Measurements from ENCODE around the gene POLR3H.

POLR3H gene

GRCh38 chr22:41481131-41481830 lies 63.0 kb downstream of the POLR3H start:
- TF ChIP-seq POLR2AphosphoS5 (IDR thresholded peaks at IDR 0.05; ENCODE audit: low read depth, low read length), result no peak
- TF ChIP-seq PAX5 (IDR thresholded peaks at IDR 0.05; ENCODE audit: insufficient read depth, low read length, severe bottlenecking), result no peak
- no peak for TF ChIP-seq TAF1 (IDR thresholded peaks at IDR 0.05; ENCODE audit: low read depth, low read length)
- TF ChIP-seq SPI1 (IDR thresholded peaks at IDR 0.05; ENCODE audit: low read depth, low read length), result no peak
- TF ChIP-seq POU2F2 (IDR thresholded peaks at IDR 0.05; ENCODE audit: low read depth, low read length), result no peak
- no peak for TF ChIP-seq POLR2A (IDR thresholded peaks at IDR 0.05; ENCODE audit: low read depth, low read length)
- FAIRE-seq, result no peak

GRCh38 chr22:41480397-41480735 lies 63.9 kb downstream of the POLR3H start:
- TF ChIP-seq SPI1 (IDR thresholded peaks at IDR 0.05; ENCODE audit: low read depth, low read length) (no peak), POLR2A (IDR thresholded peaks at IDR 0.05; ENCODE audit: low read depth, low read length) (no peak), POU2F2 (IDR thresholded peaks at IDR 0.05; ENCODE audit: low read depth, low read length) (no peak), TAF1 (IDR thresholded peaks at IDR 0.05; ENCODE audit: low read depth, low read length) (no peak), POLR2AphosphoS5 (IDR thresholded peaks at IDR 0.05; ENCODE audit: low read depth, low read length) (no peak), PAX5 (IDR thresholded peaks at IDR 0.05; ENCODE audit: insufficient read depth, low read length, severe bottlenecking) (no peak)
- DNase-seq (ENCODE audit: insufficient read length, low spot score) (no peak), FAIRE-seq (no peak)

More at GRCh38 chr22:41481131-41481830, 63.0 kb downstream of the POLR3H start:
- no peak for DNase-seq (ENCODE audit: insufficient read length, low spot score)

GRCh38 chr22:41479671-41480396 lies 64.4 kb downstream of the POLR3H start:
- FAIRE-seq (no peak), DNase-seq (ENCODE audit: insufficient read length, low spot score) (no peak)
- TF ChIP-seq SPI1 (IDR thresholded peaks at IDR 0.05; ENCODE audit: low read depth, low read length), result no peak
- no peak for TF ChIP-seq POLR2A (IDR thresholded peaks at IDR 0.05; ENCODE audit: low read depth, low read length)
- TF ChIP-seq POU2F2 (IDR thresholded peaks at IDR 0.05; ENCODE audit: low read depth, low read length), result no peak
- no peak for TF ChIP-seq POLR2AphosphoS5 (IDR thresholded peaks at IDR 0.05; ENCODE audit: low read depth, low read length)
- TF ChIP-seq TAF1 (IDR thresholded peaks at IDR 0.05; ENCODE audit: low read depth, low read length), result no peak
- TF ChIP-seq PAX5 (IDR thresholded peaks at IDR 0.05; ENCODE audit: insufficient read depth, low read length, severe bottlenecking), result no peak

- TF ChIP-seq SPI1 (IDR thresholded peaks at IDR 0.05; ENCODE audit: low read depth, low read length) (no peak), TAF1 (IDR thresholded peaks at IDR 0.05; ENCODE audit: low read depth, low read length) (no peak), POLR2A (IDR thresholded peaks at IDR 0.05; ENCODE audit: low read depth, low read length) (no peak), POU2F2 (IDR thresholded peaks at IDR 0.05; ENCODE audit: low read depth, low read length) (no peak), PAX5 (IDR thresholded peaks at IDR 0.05; ENCODE audit: insufficient read depth, low read length, severe bottlenecking) (no peak), POLR2AphosphoS5 (IDR thresholded peaks at IDR 0.05; ENCODE audit: low read depth, low read length) (no peak)
- FAIRE-seq (peak; percentile 87), DNase-seq (ENCODE audit: insufficient read length, low spot score) (no peak)
Observed at GRCh38 chr22:41478891-41479521, 65.3 kb downstream of the POLR3H start.

- FAIRE-seq, result no peak
- TF ChIP-seq POU2F2 (IDR thresholded peaks at IDR 0.05; ENCODE audit: low read depth, low read length) (no peak), POLR2AphosphoS5 (IDR thresholded peaks at IDR 0.05; ENCODE audit: low read depth, low read length) (no peak), PAX5 (IDR thresholded peaks at IDR 0.05; ENCODE audit: insufficient read depth, low read length, severe bottlenecking) (no peak), TAF1 (IDR thresholded peaks at IDR 0.05; ENCODE audit: low read depth, low read length) (no peak), SPI1 (IDR thresholded peaks at IDR 0.05; ENCODE audit: low read depth, low read length) (no peak), POLR2A (IDR thresholded peaks at IDR 0.05; ENCODE audit: low read depth, low read length) (no peak)
- no peak for DNase-seq (ENCODE audit: insufficient read length, low spot score)
Observed at GRCh38 chr22:41478473-41478872, 65.8 kb downstream of the POLR3H start.

Data from GM12891 (cell line).